ENCODE results near the gene SEZ6L.

The SEZ6L gene

DNA sequence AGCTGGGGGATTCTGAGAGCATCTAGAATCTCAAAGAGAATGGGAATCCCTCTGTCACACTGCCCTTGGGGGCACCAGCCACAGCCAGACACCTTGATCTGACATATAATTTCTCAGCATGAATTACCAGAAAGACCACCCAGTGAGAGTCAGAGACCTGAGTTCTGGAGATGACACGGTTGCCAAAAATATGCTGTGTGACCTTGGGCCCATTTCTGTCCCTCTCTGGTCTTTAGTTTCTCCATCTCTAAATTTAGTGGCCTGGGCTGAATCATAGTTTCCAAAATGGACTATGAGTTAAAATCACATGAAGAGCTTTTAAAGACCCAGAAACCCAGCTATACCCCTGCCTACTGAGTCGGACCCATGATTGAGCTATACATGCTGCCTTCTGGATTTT lies 15.9 kb downstream of the SEZ6L start:
- DNase-seq = no peak

- DNase-seq = no peak
These were observed 19.1 kb downstream of the SEZ6L start for GRCh38 chr22:26188341-26188740.

- DNase-seq = no peak
These were observed 25.1 kb downstream of the SEZ6L start for GRCh38 chr22:26194313-26194712.

- no peak for DNase-seq
These were observed 25.6 kb downstream of the SEZ6L start for GRCh38 chr22:26194877-26195276.

GRCh38 chr22:26196657-26197056 lies 27.4 kb downstream of the SEZ6L start:
- no peak for DNase-seq

- DNase-seq = no peak
These were observed 28.2 kb downstream of the SEZ6L start for GRCh38 chr22:26197425-26197824.

DNA sequence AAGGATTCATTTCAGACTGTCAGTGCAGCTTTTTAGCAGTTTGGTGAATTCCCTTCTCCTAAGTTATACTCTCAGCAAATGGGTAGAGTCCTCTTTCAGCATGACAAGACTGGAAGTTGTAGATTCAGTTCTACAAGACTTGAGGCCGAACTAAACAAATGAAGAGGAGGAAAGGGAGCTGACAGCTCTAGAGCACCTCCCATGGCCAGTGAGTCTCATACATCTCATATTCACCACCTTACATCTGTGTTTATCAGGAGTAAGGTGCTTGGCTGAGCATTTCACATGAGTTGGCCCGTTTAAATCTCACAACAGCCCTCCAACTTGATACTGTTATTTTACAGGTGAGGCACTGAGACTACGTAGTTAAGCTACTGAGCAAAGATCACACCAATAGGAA lies 30.4 kb downstream of the SEZ6L start:
- no peak for DNase-seq

DNA sequence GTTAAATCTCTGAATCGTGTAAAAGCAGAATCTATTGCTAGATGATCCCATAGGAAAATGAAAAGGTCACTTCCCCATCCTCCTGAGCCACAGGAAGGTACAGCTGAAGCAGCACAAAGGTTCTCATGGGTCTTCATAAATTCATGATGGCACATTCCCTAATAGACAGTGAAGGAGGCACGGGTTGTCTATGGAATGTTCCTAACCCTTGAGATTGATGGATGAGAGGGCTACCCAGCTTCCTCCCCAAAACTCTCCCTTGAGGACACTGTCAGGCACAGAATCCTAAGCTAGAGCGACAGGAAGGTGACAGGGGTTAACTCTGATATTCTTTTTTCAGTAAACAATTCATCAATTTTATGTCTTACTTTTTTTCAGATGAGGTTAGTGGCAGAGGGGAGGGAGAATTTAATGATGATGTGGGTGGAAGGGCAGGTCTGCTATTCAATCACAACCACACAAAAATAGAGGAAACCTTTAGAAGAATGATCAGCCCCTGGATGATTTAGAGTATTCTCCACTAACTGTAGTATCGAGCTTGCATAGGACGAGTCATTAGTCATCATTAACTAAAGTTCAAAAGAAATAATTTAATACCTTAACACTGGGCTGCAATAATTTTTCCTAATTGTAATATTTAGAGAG lies 33.1 kb downstream of the SEZ6L start:
- DNase-seq = no peak

DNA sequence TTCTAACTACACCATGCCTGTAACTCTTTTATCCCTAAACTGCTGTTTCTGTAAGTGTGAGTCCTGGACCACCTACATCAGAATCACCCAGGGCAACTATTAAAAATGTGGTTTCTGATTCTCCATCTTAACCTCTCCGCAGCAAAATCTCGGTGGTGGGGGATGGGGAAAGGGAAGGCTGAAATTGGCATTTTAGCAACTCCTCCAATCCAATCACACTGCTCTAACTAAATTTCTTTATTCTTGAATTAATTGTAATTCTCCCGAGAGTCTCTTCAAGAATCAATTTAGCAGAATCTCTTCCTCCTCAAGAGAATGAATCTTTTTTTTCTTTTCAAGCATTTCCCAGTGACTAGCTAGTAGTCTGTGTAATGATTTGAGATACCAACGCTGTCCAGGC lies 36.2 kb downstream of the SEZ6L start:
- DNase-seq = no peak

DNA sequence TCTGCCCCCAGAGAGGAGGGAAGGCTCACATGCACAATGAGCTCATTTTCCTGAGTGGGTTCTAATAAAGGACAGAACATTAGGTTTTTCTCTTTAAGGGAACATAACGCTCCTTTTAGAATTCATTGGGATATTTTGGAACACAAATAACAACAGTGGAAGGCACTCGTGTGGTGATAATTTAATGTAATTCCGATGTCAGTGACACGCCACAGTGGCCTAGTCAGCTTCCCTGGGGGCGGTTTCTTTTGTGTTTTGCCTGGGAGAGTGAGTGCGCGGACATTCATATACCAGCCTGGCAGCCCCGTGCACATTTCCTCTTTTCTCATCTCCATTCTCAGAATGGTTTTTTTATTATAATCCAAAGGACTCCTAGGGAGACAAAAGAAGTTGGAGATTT lies 41.1 kb downstream of the SEZ6L start:
- no peak for DNase-seq

- no peak for DNase-seq
These were observed 44.6 kb downstream of the SEZ6L start for GRCh38 chr22:26213826-26214225.

GRCh38 chr22:26214466-26214865 lies 45.2 kb downstream of the SEZ6L start:
- no peak for DNase-seq

- DNase-seq = no peak
These were observed 46.5 kb downstream of the SEZ6L start for GRCh38 chr22:26215736-26216135.

DNA sequence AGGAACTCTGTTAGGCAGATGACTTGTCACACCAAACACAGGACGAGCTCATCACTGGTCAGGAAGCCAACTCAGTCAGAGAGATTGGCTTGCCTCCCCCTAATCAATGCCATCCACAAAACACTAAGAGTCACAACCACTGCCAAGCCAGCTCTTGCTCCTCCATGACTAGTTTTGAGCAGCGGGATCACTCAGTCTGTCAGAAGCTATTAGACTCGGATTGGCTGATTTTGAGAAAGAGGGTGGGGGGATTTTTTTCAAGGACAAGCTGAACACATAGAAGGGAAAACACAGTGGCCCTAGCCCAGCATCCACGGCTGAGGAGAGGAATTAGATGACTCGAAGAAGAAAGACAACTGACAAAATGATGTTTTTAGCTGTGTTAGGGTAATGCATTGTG lies 55.9 kb downstream of the SEZ6L start:
- DNase-seq = no peak

DNA sequence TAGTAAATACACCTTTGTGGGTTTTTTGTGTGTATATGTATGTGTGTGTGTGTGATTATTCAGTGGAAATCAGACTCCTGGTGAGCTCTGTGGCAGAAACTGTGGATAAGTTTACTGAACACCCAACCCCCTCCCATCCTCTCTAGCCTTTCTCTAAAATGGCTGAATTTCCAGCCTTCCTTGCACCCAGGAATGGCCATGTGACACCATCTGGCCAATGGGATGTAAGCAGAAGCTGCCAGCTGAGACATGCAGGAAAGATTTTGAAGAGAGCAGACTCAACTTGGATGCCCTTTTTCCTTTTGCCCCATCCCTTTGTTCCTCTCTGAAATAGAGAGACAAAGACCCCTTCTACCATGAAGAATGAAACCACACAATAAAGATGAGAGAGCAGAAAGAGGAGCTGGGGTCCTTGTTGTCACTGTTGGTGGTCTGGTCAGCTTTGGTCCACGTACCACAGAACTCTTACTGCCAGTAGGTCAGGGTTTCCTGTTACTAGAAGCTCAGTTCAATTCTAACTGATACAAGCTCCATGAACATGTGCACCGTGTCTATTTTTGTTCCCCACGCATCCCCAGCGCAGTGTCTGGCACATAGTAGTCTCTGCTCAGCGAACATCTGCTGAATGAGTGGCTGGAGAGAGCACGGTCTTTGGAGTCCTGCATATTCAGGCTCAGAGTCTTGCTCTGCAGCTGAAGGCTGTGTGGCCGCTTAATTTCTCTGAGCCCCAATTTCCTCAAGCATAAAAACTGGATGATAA lies 57.5 kb downstream of the SEZ6L start:
- DNase-seq = no peak

DNA sequence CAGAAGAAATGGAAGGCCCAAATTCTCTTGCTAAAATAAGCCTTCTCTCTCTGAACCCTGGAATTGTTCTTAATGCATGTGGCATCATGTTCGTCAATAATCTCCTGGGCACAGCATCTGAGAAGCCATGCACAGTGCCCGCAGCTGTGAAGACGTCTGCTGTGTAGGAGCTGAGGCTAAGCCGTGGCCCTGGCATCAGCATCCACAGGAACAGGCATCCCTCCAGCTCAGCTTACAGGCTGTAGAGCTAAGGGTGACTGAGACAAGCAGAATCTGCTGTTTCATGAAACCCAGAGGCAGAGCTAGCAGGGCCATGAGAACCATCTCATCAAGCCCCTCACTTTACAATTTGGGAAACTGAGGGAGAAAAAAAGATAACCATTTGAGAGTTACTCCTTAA lies 60.6 kb downstream of the SEZ6L start:
- DNase-seq = no peak

GRCh38 chr22:26234296-26234695 lies 65.0 kb downstream of the SEZ6L start:
- no peak for DNase-seq

- DNase-seq = no peak
These were observed 66.7 kb downstream of the SEZ6L start for GRCh38 chr22:26235792-26236487.

GRCh38 chr22:26236991-26237390 lies 67.7 kb downstream of the SEZ6L start:
- DNase-seq = no peak

GRCh38 chr22:26238596-26238995 lies 69.3 kb downstream of the SEZ6L start:
- DNase-seq = no peak

GRCh38 chr22:26239581-26239980 lies 70.3 kb downstream of the SEZ6L start:
- no peak for DNase-seq

- DNase-seq = no peak
These were observed 72.1 kb downstream of the SEZ6L start for GRCh38 chr22:26241361-26241760.

DNA sequence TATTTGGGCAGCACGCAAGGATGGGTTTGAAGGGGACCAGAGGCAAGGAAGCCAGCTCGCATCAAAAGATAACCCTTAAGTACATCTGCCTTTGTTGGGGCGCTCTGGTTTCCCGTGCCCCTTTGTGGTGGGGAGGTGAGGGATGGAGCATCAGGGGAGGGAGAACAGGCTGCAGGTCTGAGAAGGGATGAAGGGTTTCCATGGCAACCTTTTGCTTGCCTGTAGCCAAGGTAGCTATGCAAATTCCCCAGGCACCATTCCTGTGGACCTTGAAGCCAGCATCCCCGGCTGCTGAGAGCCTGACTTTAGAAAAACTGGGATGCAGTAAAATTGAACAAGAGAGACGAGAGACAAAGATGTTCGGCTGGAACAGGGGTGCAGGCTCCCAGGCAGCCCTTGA lies 75.7 kb downstream of the SEZ6L start:
- no peak for DNase-seq

GRCh38 chr22:26246552-26246951 lies 77.3 kb downstream of the SEZ6L start:
- DNase-seq = no peak

Data from NCI-H1694 treated with DMSO at 0.1 percent for 48 hours (cell line).